ENCODE results near the gene PHGDH.

- no peak for TF ChIP-seq CTCF (IDR thresholded peaks at IDR 0.05; ENCODE audit: insufficient read depth, low read depth, low read length)
- TF ChIP-seq EZH2 (IDR thresholded peaks at IDR 0.05; ENCODE audit: insufficient read depth, low read length): no peak
Measured at GRCh38 chr1:119700326-119700725, 11.4 kb upstream of the PHGDH start.

Data from astrocyte (in vitro differentiated cells and primary cell).